ENCODE data around the gene MEIKIN.

MEIKIN gene

DNA sequence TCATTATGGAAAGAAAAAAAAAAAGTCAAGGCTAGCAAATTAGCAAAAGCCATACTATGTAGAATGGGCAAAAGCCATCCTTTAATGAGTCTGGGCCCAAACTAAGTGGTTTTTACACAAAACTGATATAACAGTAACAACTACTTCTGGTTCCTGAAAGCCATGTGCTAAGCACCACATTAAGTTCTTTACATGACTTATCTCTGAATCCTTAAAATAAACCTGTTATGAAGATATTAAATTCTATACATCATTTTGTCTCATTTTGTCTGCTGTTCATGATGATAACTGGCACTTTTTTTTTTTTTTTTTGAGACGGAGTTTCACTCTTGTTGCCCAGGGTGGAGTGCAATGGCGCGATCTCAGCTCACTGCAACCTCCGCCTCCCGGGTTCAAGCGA, 153.6 kb downstream of the MEIKIN start:
- TF ChIP-seq, protein P1, sequence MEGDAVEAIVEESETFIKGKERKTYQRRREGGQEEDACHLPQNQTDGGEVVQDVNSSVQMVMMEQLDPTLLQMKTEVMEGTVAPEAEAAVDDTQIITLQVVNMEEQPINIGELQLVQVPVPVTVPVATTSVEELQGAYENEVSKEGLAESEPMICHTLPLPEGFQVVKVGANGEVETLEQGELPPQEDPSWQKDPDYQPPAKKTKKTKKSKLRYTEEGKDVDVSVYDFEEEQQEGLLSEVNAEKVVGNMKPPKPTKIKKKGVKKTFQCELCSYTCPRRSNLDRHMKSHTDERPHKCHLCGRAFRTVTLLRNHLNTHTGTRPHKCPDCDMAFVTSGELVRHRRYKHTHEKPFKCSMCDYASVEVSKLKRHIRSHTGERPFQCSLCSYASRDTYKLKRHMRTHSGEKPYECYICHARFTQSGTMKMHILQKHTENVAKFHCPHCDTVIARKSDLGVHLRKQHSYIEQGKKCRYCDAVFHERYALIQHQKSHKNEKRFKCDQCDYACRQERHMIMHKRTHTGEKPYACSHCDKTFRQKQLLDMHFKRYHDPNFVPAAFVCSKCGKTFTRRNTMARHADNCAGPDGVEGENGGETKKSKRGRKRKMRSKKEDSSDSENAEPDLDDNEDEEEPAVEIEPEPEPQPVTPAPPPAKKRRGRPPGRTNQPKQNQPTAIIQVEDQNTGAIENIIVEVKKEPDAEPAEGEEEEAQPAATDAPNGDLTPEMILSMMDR (IDR thresholded peaks at IDR 0.05; ENCODE audit: low read depth, low read length), result no peak
- no peak overlapping the region for H3K4me3 ChIP-seq (ENCODE audit: low read depth, low read length)

DNA sequence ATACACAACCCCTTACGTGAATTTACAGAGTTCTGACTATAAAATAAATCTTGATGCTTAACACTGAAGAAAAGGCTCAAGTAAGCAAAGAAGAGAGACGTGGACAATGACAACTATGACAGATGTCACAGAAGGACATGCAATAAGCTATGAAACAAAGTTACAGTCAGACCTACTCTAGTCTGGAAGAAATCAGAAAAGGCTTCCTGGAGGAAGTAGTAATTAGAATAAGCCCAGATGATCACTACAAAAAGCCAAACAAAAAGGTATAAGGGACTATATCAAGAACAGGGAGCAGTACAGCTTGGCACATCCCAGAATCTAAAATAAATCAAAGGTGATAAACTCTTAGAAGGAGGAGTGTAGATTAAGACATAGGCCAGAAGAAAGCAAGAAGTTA, 154.9 kb downstream of the MEIKIN start:
- H3K4me3 ChIP-seq (ENCODE audit: low read depth, low read length), result no peak overlapping the region
- TF ChIP-seq, protein P1 (IDR thresholded peaks at IDR 0.05; ENCODE audit: low read depth, low read length), result no peak

DNA sequence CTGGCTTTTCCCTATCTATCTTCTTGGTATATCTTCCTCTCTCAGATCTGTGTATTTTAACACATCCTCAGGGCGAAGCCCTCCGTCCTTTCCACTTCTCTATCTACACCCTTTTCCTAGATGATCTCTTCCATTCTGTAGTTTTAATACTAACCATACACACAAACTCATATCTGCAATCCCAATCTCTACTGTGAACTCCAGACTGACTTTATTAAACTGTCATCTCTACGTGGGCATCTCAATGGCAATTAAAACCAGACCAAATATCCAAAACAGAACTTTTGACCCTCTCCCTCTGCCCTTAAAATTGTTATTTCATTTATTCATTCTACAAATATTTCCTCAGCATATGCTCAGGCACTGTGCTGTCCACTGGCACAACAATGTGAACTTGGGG, 155.7 kb downstream of the MEIKIN start:
- TF ChIP-seq, protein P1 (IDR thresholded peaks at IDR 0.05; ENCODE audit: low read depth, low read length), result no peak

DNA sequence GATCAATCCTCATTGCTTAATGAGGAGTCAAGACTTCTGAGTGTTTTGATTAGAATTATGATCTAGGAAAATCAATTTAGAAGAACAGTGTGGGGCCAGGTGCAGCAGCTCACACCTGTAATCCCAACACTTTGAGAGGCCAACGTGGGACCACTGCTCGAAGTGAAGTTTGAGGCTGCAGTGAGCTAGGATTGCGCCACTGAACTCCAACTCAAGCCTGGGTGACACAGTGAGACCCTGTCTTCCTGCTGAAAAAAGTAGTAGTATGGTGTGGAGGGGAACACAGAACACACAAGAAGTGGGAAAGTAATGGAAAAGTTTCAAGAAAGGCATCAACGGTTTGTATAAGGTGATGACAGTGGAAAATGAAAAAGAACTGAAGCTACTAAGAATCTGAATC, 157.7 kb downstream of the MEIKIN start:
- TF ChIP-seq, protein P1 (IDR thresholded peaks at IDR 0.05; ENCODE audit: low read depth, low read length), result no peak
- H3K4me3 ChIP-seq (ENCODE audit: low read depth, low read length), result no peak overlapping the region

More for the DNA sequence above, 155.7 kb downstream of the MEIKIN start:
- H3K4me3 ChIP-seq (ENCODE audit: low read depth, low read length), result no peak overlapping the region

DNA sequence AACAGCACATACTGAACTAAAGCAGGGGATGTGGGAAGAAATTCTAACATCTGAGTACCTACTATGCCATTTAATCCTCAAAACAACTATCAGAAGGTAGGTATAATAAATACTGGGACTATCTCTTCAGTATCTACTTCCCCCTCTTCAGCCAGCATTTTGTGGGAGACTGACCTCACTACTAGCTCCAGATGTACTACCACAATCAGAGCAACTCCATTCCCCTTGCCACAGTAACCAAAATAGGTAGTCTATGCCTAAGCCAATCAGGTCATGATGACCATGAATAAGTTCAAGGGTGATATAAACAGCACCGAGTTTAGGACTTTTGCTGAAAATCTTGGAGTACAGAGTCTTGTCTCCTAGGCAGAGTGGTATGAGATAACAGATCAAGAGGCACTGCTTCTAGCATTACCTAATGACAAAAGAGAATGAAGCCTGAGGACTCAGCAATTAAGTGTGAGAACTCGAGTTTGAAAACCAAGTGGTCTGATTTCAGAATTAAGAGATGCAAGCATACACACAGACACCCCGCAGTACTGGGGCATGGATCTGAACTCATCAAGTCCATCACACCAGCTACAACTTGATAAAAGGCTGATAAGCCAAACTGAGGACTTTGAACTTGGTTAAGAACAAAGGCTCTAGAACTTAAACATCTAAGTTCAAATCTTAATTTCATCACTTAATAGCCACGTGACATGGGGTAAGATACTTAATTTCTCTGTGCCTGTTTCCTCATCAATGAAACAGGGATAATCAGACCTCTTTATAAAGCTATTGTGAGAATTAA, 158.4 kb downstream of the MEIKIN start:
- H3K4me3 ChIP-seq (ENCODE audit: low read depth, low read length), result no peak overlapping the region
- TF ChIP-seq, protein P1 (IDR thresholded peaks at IDR 0.05; ENCODE audit: low read depth, low read length), result no peak

DNA sequence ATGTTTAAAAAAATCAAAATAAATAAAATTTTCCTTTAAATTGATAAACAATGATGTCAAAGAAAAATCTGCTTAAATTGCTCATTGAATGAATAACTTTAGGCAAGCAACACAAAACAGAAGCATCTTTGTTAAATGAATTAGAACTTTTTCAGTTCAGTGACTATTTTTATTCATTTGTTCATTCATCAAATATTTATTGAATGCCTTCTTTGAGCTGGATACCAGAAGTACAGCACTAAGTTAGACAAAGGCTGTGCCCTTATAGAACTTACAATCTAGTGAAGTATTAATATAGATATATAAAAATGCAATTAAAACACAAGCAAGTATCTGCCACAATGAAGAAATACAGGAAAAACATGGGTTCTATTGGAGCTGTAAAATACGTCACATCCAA, 159.4 kb downstream of the MEIKIN start:
- TF ChIP-seq, protein P1 (IDR thresholded peaks at IDR 0.05; ENCODE audit: low read depth, low read length), result no peak
- no peak overlapping the region for H3K4me3 ChIP-seq (ENCODE audit: low read depth, low read length)

DNA sequence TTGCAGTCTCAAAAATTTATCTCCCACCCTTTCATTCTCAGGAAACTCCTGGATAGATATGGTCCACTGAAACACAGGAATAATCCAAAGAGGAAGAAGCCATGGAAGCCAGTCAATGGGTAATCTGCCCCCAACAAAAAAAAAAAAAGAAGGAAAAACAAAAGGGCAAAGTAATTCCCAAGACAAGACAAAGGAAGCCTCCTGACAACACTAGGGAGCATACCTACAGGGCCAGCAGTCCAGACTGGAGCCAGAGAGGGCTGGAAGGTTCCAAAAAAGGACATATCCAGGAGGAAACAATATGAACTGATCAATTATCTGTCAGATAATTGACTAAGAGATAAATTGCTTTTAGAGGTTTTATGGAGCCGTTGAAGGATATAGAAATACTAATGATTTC, 161.6 kb downstream of the MEIKIN start:
- no peak overlapping the region for H3K4me3 ChIP-seq (ENCODE audit: low read depth, low read length)
- TF ChIP-seq, protein P1 (IDR thresholded peaks at IDR 0.05; ENCODE audit: low read depth, low read length), result no peak
